OCI-LY1 (cell line): ENCODE measurements around the gene ERP44.

ENCODE experiments used
- H2AFZ ChIP-seq: fragments of 200-600 bp; sonication (generic), shearing (Covaris generic); 2 replicates; pipeline ENCODE4 v1.6.0; 2014; ENCODE audit warnings: antibody characterized with exemption, mild to moderate bottlenecking, low read length
- H3F3A ChIP-seq: fragments of 200-600 bp; sonication (generic), shearing (Covaris generic); 2 replicates; pipeline ENCODE4 v1.6.0; 2014; ENCODE audit warnings: mild to moderate bottlenecking, antibody characterized with exemption, low read length, moderate library complexity; ENCODE audit not compliant: insufficient read depth
- H3K27ac ChIP-seq: fragments of 200-600 bp; sonication (generic); 2 replicates; pipeline ENCODE4 v1.5.1; 2014; ENCODE audit warnings: low read length, mixed run types, mild to moderate bottlenecking, low read depth; ENCODE audit not compliant: poor library complexity, severe bottlenecking
- H3K27me3 ChIP-seq: fragments of 200-600 bp; sonication (generic); 2 replicates; pipeline ENCODE4 v1.6.0; 2014; ENCODE audit warnings: antibody characterized with exemption, mild to moderate bottlenecking, low read length, moderate library complexity; ENCODE audit not compliant: insufficient read depth
- H3K36me3 ChIP-seq: fragments of 200-600 bp; sonication (generic); 2 replicates; pipeline ENCODE4 v1.6.1; 2014; ENCODE audit warnings: mild to moderate bottlenecking, antibody characterized with exemption, low read length, moderate library complexity, mixed read lengths; ENCODE audit not compliant: insufficient read depth
- H3K4me1 ChIP-seq: fragments of 200-600 bp; sonication (generic); 2 replicates; pipeline ENCODE4 v1.5.1; 2014; ENCODE audit warnings: mild to moderate bottlenecking, low read length, moderate library complexity; ENCODE audit not compliant: insufficient read depth, severe bottlenecking
- H3K4me2 ChIP-seq: fragments of 200-600 bp; sonication (generic), shearing (Covaris generic); 2 replicates; pipeline ENCODE4 v1.6.1; 2014; ENCODE audit warnings: low read length
- H3K4me3 ChIP-seq: fragments of 200-600 bp; sonication (generic); 2 replicates; pipeline ENCODE4 v1.5.1; 2014; ENCODE audit warnings: low read length, low read depth, mild to moderate bottlenecking, mixed read lengths; ENCODE audit not compliant: poor library complexity, severe bottlenecking
- H3K79me2 ChIP-seq: fragments of 200-600 bp; shearing (Covaris generic); 2 replicates; pipeline ENCODE4 v1.6.1; 2016; ENCODE audit warnings: mixed run types, low read length, mixed read lengths; ENCODE audit not compliant: insufficient read depth
- H3K9ac ChIP-seq: fragments of 200-600 bp; sonication (generic), shearing (Covaris generic); 2 replicates; pipeline ENCODE4 v1.6.1; 2014; ENCODE audit warnings: mild to moderate bottlenecking, low read length, mixed read lengths
- H3K9me2 ChIP-seq: fragments of 200-600 bp; sonication (generic), shearing (Covaris generic); 2 replicates; pipeline ENCODE4 v1.6.1; 2014; ENCODE audit warnings: low read depth, mild to moderate bottlenecking, low read length, mixed read lengths
- H3K9me3 ChIP-seq: fragments of 200-600 bp; shearing (Covaris generic); 2 replicates; pipeline ENCODE4 v1.6.1; 2014; ENCODE audit warnings: low read length, mixed read lengths
- H4K20me1 ChIP-seq: fragments of 200-600 bp; sonication (generic), shearing (Covaris generic); 2 replicates; pipeline ENCODE4 v1.6.0; 2016; ENCODE audit warnings: mild to moderate bottlenecking, low read length; ENCODE audit not compliant: insufficient read depth
- CTCF ChIP-seq: fragments of 200-600 bp; sonication (generic), shearing (Covaris generic); IDR thresholded peaks from 2 replicates; pipeline ENCODE4 v1.5.1; 2017; ENCODE audit warnings: mild to moderate bottlenecking, antibody characterized with exemption, low read length, moderate library complexity, mixed read lengths
- EZH2 ChIP-seq: fragments of 200-600 bp; sonication (generic), shearing (Covaris generic); IDR thresholded peaks from 2 replicates; pipeline ENCODE4 v1.8.0; 2017; ENCODE audit warnings: borderline replicate concordance, mixed run types, mild to moderate bottlenecking, antibody characterized with exemption, low read length, moderate library complexity, mixed read lengths

ERP44 gene

GRCh38 chr9:100112677-100113336 lies 14.0 kb upstream of the ERP44 start:
- H4K20me1 ChIP-seq = no peaks in the 10 kb centered on the region
- no peaks in the 10 kb centered on the region for H3K9me3 ChIP-seq
- H3F3A ChIP-seq = no peaks in the 10 kb centered on the region
- no peak for TF ChIP-seq CTCF
- no peak for TF ChIP-seq EZH2
- no peak overlapping the region for H2AFZ ChIP-seq
- H3K9me2 ChIP-seq = no peaks in the 10 kb centered on the region
- H3K4me3 ChIP-seq = no peak overlapping the region
- no peak overlapping the region for H3K27ac ChIP-seq
- no peak overlapping the region for H3K4me2 ChIP-seq
- no peak overlapping the region for H3K9ac ChIP-seq
- H3K36me3 ChIP-seq = peaks cover 31% of the 10 kb centered on the region
- H3K27me3 ChIP-seq = no peaks in the 10 kb centered on the region
- H3K79me2 ChIP-seq = peaks cover 7% of the 10 kb centered on the region; the same call in 1 of the 2 replicates
- no peaks in the 10 kb centered on the region for H3K4me1 ChIP-seq

- Histone ChIP-seq H2AFZ (no peak overlapping the region), H3K9me3 (no peaks in the 10 kb centered on the region), H3K4me3 (no peak overlapping the region), H3K4me2 (no peak overlapping the region), H3F3A (no peaks in the 10 kb centered on the region), H3K79me2 (peaks cover 7% of the 10 kb centered on the region; the same call in 1 of the 2 replicates), H3K4me1 (no peaks in the 10 kb centered on the region), H3K36me3 (peaks cover 47% of the 10 kb centered on the region), H3K27ac (no peak overlapping the region), H3K9ac (no peak overlapping the region), H4K20me1 (no peaks in the 10 kb centered on the region), H3K9me2 (no peaks in the 10 kb centered on the region), H3K27me3 (no peaks in the 10 kb centered on the region)
- TF ChIP-seq CTCF (no peak), EZH2 (no peak)
Observed at GRCh38 chr9:100111235-100111634, 12.4 kb upstream of the ERP44 start.

- TF ChIP-seq CTCF = no peak
- TF ChIP-seq EZH2 = no peak
- no peak overlapping the region for H3K4me3 ChIP-seq
- no peaks in the 10 kb centered on the region for H3K27me3 ChIP-seq
- H3K27ac ChIP-seq = no peak overlapping the region
- peaks cover 5% of the 10 kb centered on the region; the same call in 1 of the 2 replicates for H3K79me2 ChIP-seq
- no peaks in the 10 kb centered on the region for H3K4me1 ChIP-seq
- peaks cover 70% of the 10 kb centered on the region for H3K36me3 ChIP-seq
- no peaks in the 10 kb centered on the region for H3K9me2 ChIP-seq
- no peak overlapping the region for H3K4me2 ChIP-seq
- H3F3A ChIP-seq = no peaks in the 10 kb centered on the region
- no peak overlapping the region for H3K9ac ChIP-seq
- no peaks in the 10 kb centered on the region for H3K9me3 ChIP-seq
- H4K20me1 ChIP-seq = no peaks in the 10 kb centered on the region
- no peak overlapping the region for H2AFZ ChIP-seq
Observed at GRCh38 chr9:100108559-100108958, 9.8 kb upstream of the ERP44 start.
